Measurements from ENCODE around the gene GAP43.
"Not testable (repeated sequence)": the region's sequence is repeated elsewhere in the genome, so short reads cannot be mapped to it uniquely, and the experiment has no call there.

GAP43 gene

GRCh38 chr3:115699706-115700105, 76.4 kb downstream of the GAP43 start:
- no peak for DNase-seq

DNA sequence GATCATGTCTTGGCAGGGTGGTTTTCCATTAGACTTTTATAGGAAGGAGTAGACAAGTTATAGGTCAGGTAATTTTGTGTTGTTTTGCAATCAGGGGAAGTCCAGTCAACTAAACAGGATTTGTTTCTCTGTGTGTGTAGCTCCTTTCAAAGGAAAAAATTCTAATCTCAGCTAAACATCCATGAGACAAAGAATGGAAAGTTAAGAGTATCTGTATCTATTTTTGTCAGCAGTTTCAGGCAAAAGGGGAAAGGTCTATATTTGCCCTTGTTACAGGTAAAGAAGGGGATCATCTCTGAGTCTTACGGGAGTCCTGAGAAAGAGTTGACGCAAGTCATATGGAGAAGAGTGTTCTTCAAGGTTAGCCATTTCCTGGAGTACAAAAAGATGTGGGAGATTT, 79.3 kb downstream of the GAP43 start:
- no peak for DNase-seq

DNA sequence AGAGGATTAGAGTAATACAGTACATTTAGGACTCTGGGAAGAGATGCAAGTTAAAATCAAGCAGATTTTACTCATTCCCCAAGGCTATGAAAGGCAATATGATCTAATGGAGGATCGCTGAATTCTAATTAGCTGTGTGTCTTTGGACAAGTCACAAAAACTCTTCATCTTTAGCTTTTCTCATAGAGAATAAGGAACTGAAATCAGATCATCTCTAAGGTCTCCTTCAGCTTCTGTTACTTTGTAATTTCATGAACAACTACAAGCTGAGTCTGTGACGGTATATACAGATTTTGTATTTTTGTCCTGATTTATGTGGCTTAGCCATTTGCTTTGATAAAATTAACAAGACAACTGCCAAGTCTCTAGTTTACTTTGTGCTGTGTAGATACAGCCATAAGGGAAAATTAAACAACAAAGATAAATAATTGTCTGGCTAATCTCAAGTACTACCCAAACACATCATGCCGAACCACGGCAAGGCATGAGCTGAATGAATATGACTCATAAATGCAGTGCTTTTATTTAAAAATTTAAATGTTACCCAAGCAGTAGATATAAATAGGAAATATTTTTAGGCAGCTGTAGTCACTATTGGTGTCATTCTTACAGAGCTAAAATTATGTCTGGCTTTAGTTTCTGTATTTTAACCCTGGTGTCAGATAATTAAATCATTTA, 81.5 kb downstream of the GAP43 start:
- peak; percentile 3 for DNase-seq

DNA sequence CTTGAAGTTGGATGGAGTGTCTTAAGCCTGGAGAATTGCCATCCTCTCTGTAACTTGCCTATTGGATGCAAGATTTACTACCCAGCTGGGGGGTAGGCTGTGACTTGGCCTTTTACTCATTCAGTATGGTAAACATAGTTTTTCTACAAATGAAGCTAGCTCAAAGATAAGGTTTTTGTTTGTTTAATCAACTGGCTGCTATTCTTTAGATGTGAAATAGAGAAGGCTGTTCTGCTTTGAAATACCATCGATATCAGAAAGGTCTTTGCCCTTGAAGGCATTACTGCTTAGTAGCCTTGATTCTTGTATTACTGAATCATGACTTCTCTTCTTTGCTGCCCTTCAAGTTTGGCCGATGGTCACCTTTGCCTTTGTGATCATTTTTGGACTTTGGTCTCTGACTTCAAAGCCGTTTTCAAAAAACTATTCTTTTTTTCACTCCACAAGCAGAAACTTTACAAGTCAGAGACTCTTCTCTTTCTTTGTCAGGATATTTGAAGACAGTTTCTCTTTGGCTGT, 83.1 kb downstream of the GAP43 start:
- no peak for DNase-seq

- DNase-seq = no peak
These were observed 85.2 kb downstream of the GAP43 start for GRCh38 chr3:115708540-115708939.

DNA sequence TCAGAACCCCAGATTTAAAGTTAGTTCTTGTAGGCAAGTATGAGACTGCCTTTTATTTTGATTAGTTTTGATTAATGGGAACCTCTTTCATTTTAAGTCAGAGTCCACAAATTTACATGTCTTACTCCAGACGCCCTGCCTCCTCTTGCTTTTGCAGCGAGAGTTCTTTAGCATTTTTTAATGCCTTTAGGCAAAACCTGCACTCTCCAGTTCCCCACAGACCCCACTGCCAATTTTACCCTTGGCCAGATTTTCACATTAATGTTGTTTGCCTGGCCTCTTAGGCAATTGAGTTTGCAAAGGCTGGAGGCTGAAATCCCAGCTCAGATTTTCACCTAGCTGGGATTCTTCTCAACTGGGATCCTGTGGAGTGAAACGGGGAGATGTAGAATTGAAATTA, 85.8 kb downstream of the GAP43 start:
- no peak for DNase-seq

GRCh38 chr3:115709931-115710330, 86.6 kb downstream of the GAP43 start:
- DNase-seq = no peak

- no peak for DNase-seq
These were observed 87.5 kb downstream of the GAP43 start for GRCh38 chr3:115710799-115711198.

DNA sequence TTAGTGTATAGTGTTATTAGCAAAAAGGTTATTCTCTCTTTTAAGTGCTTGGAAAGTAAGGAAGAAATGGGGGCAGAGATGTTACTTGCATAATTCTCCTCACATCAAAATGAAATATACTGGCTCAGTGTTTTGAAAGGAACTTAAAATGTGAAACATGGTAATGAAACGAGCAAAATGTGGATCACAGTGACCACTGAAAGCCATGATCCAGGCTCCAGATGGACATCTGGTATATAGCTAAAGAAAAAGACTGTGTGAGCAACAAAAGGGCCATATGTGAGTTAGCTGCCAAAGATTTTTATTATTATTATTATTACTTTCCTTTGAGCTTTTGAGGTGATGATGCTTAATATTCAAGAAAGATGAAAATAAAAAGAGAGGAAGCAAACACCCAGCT, 89.6 kb downstream of the GAP43 start:
- DNase-seq = no peak

- DNase-seq = peak; percentile 92
These were observed 90.0 kb downstream of the GAP43 start for GRCh38 chr3:115713284-115713683.

GRCh38 chr3:115715241-115715745, 92.0 kb downstream of the GAP43 start:
- no peak for DNase-seq

- DNase-seq = no peak
These were observed 97.7 kb downstream of the GAP43 start for GRCh38 chr3:115720983-115721382.

DNA sequence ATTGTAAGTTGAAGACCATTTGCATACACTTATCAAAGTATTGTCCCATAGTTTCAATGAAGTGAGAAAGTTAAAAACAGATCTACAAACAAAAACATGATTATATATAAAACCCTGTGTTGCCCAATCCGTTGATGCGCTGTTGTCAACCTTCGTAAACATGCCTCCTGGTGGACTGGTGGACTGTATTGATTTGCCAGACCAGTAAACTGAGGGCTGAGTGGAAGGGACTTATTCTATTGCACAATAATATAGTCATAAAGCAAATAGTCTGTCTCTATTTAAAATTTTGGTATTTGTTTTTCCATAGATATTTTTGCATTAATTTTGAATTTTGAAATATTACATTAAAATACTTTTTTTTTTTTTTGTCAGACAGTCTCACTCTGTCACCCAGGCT, 102.5 kb downstream of the GAP43 start:
- DNase-seq = no peak

DNA sequence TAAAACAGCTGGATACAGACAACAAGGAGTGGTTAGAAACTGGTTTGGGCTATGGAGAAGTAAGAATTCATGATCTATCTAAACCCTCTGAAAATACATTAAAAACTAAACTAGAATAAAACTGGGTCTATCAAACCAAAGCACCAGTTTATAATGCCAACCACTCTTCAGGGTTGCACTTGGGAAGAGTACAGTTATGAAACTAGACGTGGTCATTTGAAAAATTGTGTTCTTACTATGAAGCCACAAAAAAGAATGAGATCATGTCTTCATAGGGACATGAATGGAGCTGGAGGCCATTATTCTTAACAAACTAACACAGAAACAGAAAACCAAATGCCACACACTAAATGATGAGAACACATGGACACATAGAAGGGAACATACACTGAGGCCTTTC, 103.8 kb downstream of the GAP43 start:
- DNase-seq = no peak

DNA sequence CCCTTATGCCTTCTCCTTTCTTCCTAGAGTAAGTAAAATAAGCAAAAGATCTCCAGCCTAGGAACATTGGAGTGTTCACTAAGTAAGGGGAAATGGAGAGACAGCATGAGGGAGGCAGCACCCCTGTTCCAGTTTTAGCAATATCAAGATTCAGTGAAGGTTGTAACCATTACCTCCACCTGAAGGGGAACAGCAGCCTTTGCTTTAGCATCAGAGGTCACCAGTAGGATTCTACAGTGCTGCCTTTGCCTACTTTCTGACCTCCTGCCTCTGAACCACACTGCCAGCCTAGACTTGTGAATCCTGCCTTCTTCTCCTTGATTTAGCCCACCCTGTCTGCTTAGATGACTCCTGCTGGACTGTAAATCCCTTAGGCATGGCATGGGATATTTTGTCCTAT, 104.7 kb downstream of the GAP43 start:
- DNase-seq = no peak

DNA sequence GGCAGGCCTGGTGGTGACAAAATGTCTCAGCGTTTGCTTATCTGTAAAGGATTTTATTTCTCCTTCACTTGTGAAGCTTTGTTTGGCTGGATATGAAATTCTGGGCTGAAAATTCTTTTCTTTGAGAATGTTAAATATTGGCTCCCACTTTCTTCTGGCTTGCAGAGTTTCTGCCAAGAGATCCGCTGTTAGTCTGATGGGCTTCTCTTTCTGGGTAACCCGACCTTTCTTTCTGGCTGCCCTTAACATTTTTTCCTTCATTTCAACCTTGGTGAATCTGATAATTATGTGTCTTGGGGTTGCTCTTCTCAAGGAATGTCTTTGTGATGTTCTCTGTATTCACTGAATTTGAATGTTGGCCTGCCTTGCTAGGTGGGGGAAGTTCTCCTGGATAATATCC, 113.0 kb downstream of the GAP43 start:
- not testable (repeated sequence) for DNase-seq

GRCh38 chr3:115741650-115742049, 118.3 kb downstream of the GAP43 start:
- DNase-seq = no peak

- not testable (repeated sequence) for DNase-seq
These were observed 121.2 kb downstream of the GAP43 start for GRCh38 chr3:115744516-115744915.

GRCh38 chr3:115752978-115753377, 129.7 kb downstream of the GAP43 start:
- DNase-seq = not testable (repeated sequence)

DNA sequence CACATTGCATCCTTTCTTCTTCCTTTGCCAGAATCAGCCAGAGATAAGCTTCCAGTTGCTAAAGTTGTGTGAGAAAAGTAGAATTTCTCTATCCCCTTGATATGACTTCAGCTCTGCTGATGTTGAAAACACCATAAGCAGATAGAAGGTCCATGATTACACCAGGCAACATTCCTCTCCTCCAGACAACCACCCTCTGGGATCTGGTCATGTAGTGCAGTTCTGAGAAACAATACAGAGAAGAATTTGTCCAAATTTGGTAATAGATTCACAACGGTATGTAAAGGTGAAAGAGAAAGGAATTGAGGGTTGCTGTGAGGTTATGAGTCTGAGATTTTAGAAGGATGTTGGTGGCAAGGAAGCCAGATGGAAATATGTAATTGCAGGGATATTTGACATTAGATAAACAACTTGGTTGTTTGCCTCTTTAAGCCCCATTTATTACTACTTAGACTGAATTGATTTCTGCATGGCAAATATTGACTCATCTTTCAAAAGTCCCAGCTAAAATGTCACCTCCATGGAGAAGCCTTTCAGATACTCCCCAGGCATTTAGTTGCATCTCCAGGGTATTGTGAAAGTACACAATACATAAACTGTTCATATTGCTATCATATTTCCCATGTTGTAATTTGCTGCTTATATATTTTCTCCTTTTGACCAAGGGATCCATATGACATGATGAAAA, 134.9 kb downstream of the GAP43 start:
- DNase-seq = peak; percentile 73

DNA sequence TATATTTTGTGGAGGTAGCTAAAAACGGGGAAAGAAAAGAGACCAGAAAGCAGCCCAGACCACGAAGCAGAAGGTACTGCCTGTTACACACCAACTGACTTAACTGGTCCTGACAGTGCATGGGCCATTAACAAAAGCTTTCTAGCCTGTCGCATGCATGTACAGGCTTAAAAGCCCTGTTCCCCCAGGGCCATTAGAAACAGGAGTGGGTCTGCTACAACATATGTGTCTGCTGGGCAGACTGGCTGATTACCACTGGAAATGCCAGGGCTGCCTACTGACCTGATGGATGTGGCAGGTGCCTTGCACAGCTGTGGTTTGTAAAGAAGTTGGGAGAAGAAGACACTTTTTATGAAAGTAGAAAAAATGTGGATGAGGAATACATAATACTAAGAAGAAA, 137.4 kb downstream of the GAP43 start:
- DNase-seq = no peak

DNA sequence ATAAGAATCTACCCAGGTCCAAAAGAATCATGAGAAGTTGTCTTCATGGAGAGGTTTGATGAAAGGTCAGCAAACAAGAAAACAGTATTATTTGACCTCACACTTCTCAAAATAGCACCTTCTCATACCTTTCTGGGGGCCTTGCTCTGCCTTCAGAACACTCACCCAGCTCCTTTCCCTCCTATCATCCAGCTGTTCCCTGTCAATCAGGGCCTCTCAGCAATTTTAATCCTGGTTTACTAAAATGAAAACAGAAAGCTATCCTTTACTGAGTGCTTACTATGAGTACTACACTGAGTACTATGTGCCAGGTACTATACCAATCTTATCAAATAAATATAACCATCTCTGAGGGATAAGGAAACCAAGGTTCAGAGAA, 138.6 kb downstream of the GAP43 start:
- DNase-seq = no peak

DNA sequence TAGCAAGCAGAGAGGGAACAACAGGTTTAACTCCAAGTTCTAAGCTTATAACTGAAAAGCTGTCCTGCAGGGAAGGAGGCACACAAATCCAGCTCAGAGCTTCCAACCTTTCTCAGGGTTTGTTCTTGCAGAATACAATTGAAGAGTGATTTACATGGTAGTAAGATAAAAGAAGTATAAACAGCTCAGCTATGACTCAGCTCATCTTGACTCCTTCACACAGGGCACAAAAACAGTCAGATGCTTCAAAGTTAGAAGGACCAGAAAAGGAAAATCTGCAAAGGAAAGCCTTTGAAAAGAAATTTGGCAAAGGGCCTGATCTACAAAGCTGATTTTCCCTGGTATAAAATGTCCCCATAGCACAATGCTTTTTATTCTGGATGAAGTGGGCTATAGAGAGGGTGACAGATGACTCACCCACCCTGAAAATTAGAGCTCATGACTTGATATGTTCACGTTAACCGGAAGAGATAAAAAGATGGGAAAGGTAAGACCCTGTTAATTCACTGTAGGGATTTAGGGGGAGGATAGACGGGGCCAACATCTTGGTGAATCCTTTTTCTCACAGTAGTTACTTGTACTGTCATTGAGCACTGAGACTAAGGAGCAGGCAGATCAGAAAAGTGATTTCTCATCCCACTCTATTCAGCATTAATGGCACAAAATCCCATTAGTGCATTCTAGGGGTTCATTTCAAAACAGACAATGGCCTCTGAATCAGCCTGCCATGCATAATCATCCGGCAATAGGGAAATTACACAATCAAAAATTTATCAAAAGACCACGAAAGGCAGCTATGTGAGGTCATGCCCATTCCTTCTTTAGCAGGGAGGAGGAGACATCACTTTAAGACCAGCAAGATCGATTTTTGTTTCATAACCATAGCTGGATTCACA, 143.5 kb downstream of the GAP43 start:
- no peak for DNase-seq
